GM18526 (cell line): Measurements from ENCODE around the gene HTT.

Experiments used
- POLR2A ChIP-seq: IDR thresholded peaks from 3 replicates; pipeline ENCODE4 v1.6.1; 2011; ENCODE audit not compliant: insufficient read length; ENCODE audit errors: extremely low read depth

The HTT gene

DNA sequence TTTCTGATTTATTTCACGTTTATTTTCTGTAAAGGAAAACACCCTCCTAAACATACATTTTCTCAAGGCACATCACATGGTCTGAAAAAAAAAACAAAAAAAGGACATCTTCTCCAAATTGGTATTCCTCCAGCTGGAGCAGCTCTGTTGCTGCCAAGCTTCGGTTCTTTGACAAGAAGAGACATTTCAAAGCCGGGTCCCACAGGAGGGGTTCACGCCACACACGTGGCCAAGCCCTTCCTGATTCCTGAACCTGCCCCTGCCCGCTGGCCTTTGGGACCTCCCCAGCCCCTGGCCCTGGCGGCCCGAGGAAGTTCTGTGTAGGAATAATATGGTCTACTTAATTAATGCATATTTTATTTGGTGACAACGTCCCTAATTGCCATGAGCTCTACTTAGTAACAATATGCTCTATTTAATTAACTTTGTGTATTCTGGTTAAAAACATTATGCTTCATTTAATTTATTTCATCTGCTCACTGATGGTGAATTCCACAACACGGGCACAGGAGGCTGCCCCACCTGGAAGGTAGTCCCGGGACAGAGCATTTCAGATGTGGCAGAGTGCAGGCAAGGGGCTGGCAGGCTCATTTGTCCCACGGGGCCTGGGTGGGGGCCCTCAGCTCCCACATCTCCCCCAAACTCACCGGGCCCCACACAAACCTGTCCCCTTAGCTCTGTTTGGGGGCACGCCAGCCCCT lies 212.9 kb downstream of the HTT start:
- no peak for TF ChIP-seq POLR2A

- no peak for TF ChIP-seq POLR2A
These were observed 213.6 kb downstream of the HTT start for GRCh38 chr4:3287972-3288570.

- no peak for TF ChIP-seq POLR2A
These were observed 214.2 kb downstream of the HTT start for GRCh38 chr4:3288571-3289094.

GRCh38 chr4:3290476-3290875 lies 216.0 kb downstream of the HTT start:
- no peak for TF ChIP-seq POLR2A

DNA sequence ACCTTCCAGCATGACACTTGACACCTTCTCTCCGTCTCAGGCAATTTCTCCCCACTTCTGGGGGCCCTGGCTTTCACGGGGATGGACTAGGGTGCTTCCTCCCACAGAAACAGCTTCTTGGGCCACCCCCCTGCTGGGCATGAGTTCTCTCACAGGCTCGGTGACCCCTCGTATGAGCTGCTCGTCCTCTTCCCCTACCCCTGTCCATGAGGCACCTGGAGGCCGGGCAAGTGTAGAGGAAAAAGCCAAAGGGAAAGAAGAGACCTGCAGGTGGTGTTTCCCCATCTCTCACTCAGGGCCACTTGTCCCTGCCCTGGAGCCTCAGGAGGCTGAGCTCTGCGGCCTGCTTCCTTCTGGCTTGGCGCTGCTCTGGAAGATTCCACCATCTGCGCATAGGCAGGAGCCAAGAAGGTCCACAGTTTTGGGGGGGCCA lies 216.4 kb downstream of the HTT start:
- no peak for TF ChIP-seq POLR2A

DNA sequence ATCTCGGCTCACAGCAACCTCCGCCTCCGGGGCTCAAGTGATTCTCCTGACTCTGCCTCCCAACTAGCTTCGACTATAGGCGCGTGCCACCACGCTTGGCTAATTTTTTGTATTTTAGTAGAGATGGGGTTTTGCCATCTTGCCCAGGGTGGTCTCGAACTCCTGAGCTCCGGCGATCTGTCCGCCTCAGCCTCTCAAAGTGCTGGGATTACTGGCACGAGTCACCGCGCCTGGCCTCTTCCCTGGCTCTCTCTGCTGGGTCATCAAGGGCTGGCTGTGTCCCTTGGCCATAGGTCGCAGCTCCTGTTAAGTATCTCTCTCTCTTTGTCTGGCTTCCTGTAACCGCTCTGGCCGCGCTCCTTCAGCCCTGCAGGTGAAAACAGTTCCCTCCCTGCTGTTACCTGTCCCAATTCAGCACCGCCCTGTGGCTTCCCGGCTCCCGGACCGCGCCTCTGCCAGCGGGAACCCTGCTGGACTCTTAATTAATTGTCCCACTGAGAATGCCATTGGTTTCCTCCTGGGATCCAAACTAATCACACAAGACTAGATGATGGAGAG lies 217.0 kb downstream of the HTT start:
- TF ChIP-seq POLR2A: no peak

- TF ChIP-seq POLR2A: no peak
These were observed 217.6 kb downstream of the HTT start for GRCh38 chr4:3291969-3292570.

DNA sequence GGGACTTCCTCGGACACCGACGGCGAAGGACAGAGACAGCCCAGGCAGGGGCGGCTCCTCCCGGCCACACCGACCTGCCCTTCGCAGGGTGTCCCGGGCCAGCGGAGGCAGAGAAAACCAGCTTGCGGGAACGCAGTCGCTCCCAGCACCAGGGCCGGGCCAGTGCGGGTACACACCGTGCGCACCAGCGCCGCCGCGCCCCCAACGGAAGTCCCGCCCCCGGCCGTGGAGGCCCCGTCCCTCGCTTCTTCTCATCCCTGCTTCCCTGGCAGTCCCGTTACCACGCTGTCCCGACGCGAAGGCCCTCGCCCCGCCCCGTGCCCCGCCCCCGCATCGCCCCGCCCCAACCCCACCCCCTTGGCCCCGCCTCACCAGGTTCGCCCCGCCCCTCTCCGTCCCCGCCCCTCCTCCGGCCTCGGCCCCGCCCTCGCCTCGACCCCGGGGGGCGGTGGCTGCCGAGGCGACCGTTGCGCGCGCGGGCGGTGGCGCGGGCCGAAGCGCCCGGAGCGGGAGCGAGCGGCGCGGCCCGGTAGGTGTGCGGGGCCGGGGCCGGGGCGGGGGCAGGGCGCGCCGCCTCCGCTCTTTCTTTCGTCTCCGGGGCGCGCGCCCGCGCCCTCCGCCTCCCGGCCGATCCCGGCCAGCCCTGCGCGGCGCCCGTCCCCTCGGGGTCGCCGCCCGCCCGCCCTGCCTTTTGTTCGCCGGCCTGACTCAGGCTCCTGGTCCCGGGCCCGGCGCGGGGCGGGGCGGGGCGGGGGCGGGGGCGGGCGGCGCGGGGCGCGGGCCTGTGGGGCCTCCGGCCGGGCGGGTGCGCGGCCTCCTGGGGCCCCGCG lies 218.3 kb downstream of the HTT start, which contains the start of gene RGS12:
RGS12 (plus strand) TSS at position 451 of the 830 bp plus-strand sequence. CDS start 23,150 bp downstream, outside the sequence.
- no peak for TF ChIP-seq POLR2A
